Subcutaneous abdominal adipose tissue (tissue), 5 donors: ENCODE results near the gene SORCS2.

Source experiments
- H3K27ac ChIP-seq: one replicate; pipeline ENCODE4 v1.7.0; 2013; ENCODE audit warnings: low read depth, mild to moderate bottlenecking, inconsistent platforms, low read length, moderate library complexity
- H3K27me3 ChIP-seq, 5 donors: one replicate each; pipeline ENCODE4 v1.7.0; 2013; ENCODE audit warnings: low read length in 5 of 5, inconsistent platforms in 1 of 5; ENCODE audit not compliant: control insufficient read depth in 5 of 5, insufficient read depth in 4 of 5
- H3K36me3 ChIP-seq, 5 donors: one replicate each; pipeline ENCODE4 v1.7.0; 2013; ENCODE audit warnings: low read length in 5 of 5; ENCODE audit not compliant: control insufficient read depth in 5 of 5, insufficient read depth in 5 of 5
- H3K4me1 ChIP-seq, 5 donors: one replicate each; pipeline ENCODE4 v1.7.0; 2013; ENCODE audit warnings: low read length in 5 of 5, mild to moderate bottlenecking in 3 of 5, moderate library complexity in 1 of 5; ENCODE audit not compliant: control insufficient read depth in 5 of 5, insufficient read depth in 5 of 5
- H3K4me3 ChIP-seq, 5 donors: one replicate each; pipeline ENCODE4 v1.7.0; 2013; ENCODE audit warnings: low read length in 5 of 5, low read depth in 1 of 5
- H3K9ac ChIP-seq, 5 donors: one replicate each; pipeline ENCODE4 v1.7.0; 2013; ENCODE audit warnings: low read length in 5 of 5, mild to moderate bottlenecking in 4 of 5, moderate library complexity in 3 of 5
- H3K9me3 ChIP-seq, 5 donors: one replicate each; pipeline ENCODE4 v1.7.0; 2013; ENCODE audit warnings: low read length in 5 of 5; ENCODE audit not compliant: control insufficient read depth in 5 of 5
- donor health status: healthy.
- donor health status: healthy.
- donor health status: healthy.
- donor health status: healthy.
- donor health status: healthy.

The SORCS2 gene

GRCh38 chr4:7538518-7538917 is 346.2 kb downstream of the SORCS2 start:
- Histone ChIP-seq H3K9me3 (peaks cover 0 to 11% (median 7%) of the 10 kb centered on the region in 5 donors), H3K36me3 (no peaks in the 10 kb centered on the region), H3K4me1 (peaks cover 0 to 3% (median 0%) of the 10 kb centered on the region in 5 donors), H3K27me3 (no peaks in the 10 kb centered on the region), H3K9ac (no peak overlapping the region), H3K27ac (no peak overlapping the region), H3K4me3 (no peak overlapping the region)

GRCh38 chr4:7539186-7539585 is 346.8 kb downstream of the SORCS2 start:
- Histone ChIP-seq H3K36me3 (no peaks in the 10 kb centered on the region), H3K27ac (no peak overlapping the region), H3K9me3 (peaks cover 0 to 10% (median 7%) of the 10 kb centered on the region in 5 donors)

GRCh38 chr4:7539659-7540058 is 347.3 kb downstream of the SORCS2 start:
- H3K27ac ChIP-seq, result no peak overlapping the region
- H3K4me3 ChIP-seq, result no peak overlapping the region
- no peaks in the 10 kb centered on the region for H3K36me3 ChIP-seq
- peaks cover 0 to 3% (median 0%) of the 10 kb centered on the region in 5 donors for H3K4me1 ChIP-seq
- H3K9ac ChIP-seq, result no peak overlapping the region
- H3K27me3 ChIP-seq, result peaks cover 0 to under 1% (median 0%) of the 10 kb centered on the region in 5 donors
- peaks cover 0 to 7% (median 3%) of the 10 kb centered on the region in 5 donors for H3K9me3 ChIP-seq

More at GRCh38 chr4:7539186-7539585, 346.8 kb downstream of the SORCS2 start:
- H3K27me3 ChIP-seq, result no peaks in the 10 kb centered on the region
- no peak overlapping the region for H3K4me3 ChIP-seq
- H3K9ac ChIP-seq, result no peak overlapping the region
- H3K4me1 ChIP-seq, result peaks cover 0 to 3% (median 0%) of the 10 kb centered on the region in 5 donors

- Histone ChIP-seq H3K27ac (no peak overlapping the region), H3K27me3 (peaks cover 0 to 2% (median 0%) of the 10 kb centered on the region in 5 donors), H3K4me1 (peaks cover 0 to 3% (median 0%) of the 10 kb centered on the region in 5 donors), H3K4me3 (no peak overlapping the region), H3K9me3 (peaks cover 0 to 4% (median 0%) of the 10 kb centered on the region in 5 donors), H3K9ac (no peak overlapping the region), H3K36me3 (no peaks in the 10 kb centered on the region)
These were observed 347.9 kb downstream of the SORCS2 start for GRCh38 chr4:7540206-7540605.

GRCh38 chr4:7540654-7541413 is 348.5 kb downstream of the SORCS2 start:
- H3K27ac ChIP-seq, result no peak overlapping the region
- peaks cover 0 to 2% (median 0%) of the 10 kb centered on the region in 5 donors for H3K27me3 ChIP-seq
- H3K4me3 ChIP-seq, result no peak overlapping the region
- no peak overlapping the region for H3K9ac ChIP-seq
- peaks cover 0 to 6% (median 0%) of the 10 kb centered on the region in 5 donors for H3K9me3 ChIP-seq
- H3K4me1 ChIP-seq, result peaks cover 0 to 3% (median 0%) of the 10 kb centered on the region in 5 donors
- no peaks in the 10 kb centered on the region for H3K36me3 ChIP-seq

- no peak overlapping the region for H3K27ac ChIP-seq
- no peak overlapping the region for H3K4me3 ChIP-seq
- H3K4me1 ChIP-seq, result peaks cover 0 to 3% (median 0%) of the 10 kb centered on the region in 5 donors
- H3K27me3 ChIP-seq, result peaks cover 0 to 3% (median 0%) of the 10 kb centered on the region in 5 donors
- no peaks in the 10 kb centered on the region for H3K36me3 ChIP-seq
- H3K9me3 ChIP-seq, result peaks cover 0 to 8% (median 0%) of the 10 kb centered on the region in 5 donors
- no peak overlapping the region for H3K9ac ChIP-seq
These were observed 349.1 kb downstream of the SORCS2 start for GRCh38 chr4:7541414-7541810.

- H3K27ac ChIP-seq, result no peak overlapping the region
- H3K9me3 ChIP-seq, result peaks cover 0 to 8% (median 0%) of the 10 kb centered on the region in 5 donors
- no peak overlapping the region for H3K9ac ChIP-seq
- peaks cover 0 to 4% (median 0%) of the 10 kb centered on the region in 5 donors for H3K27me3 ChIP-seq
- no peak overlapping the region for H3K4me3 ChIP-seq
- H3K36me3 ChIP-seq, result no peaks in the 10 kb centered on the region
- peaks cover 0 to 3% (median 0%) of the 10 kb centered on the region in 5 donors for H3K4me1 ChIP-seq
These were observed 350.4 kb downstream of the SORCS2 start for GRCh38 chr4:7542781-7543180.

GRCh38 chr4:7546152-7546808 is 353.9 kb downstream of the SORCS2 start:
- no peak overlapping the region for H3K9ac ChIP-seq
- H3K27me3 ChIP-seq, result peaks cover 0 to 4% (median 0%) of the 10 kb centered on the region in 5 donors
- H3K4me3 ChIP-seq, result no peak overlapping the region
- no peaks in the 10 kb centered on the region for H3K36me3 ChIP-seq
- H3K9me3 ChIP-seq, result peaks cover 0 to 11% (median 6%) of the 10 kb centered on the region in 5 donors
- no peak overlapping the region for H3K27ac ChIP-seq
- H3K4me1 ChIP-seq, result no peaks in the 10 kb centered on the region

- Histone ChIP-seq H3K9me3 (peaks cover 3 to 13% (median 10%) of the 10 kb centered on the region in 5 donors), H3K27me3 (peaks cover 0 to 4% (median 0%) of the 10 kb centered on the region in 5 donors), H3K4me1 (no peaks in the 10 kb centered on the region), H3K4me3 (no peak overlapping the region), H3K9ac (no peak overlapping the region), H3K36me3 (no peaks in the 10 kb centered on the region), H3K27ac (no peak overlapping the region)
These were observed 354.6 kb downstream of the SORCS2 start for GRCh38 chr4:7546809-7547367.
